ENCODE results near the gene PTK7. TPM values are rescaled to one million over a fixed set of nuclear protein-coding genes. Genes with fewer than 3 reads are reported as not detected.
A peak's percentile ranks its signal among the peaks of the same experiment; 100 is the strongest.

Gene PTK7
- total RNA-seq, 1 experiment from 2014 or later, result 48.1 TPM

GRCh38 chr6:43144879-43145278 lies 68.8 kb downstream of the PTK7 start:
- no TSS peak for BruUV-seq (replicated peaks)
- peak overlapping the region; percentile 7; the same call in 1 of the 2 replicates for H3K4me2 ChIP-seq (ENCODE audit: low read length)

GRCh38 chr6:43146261-43146660 lies 70.1 kb downstream of the PTK7 start:
- ChIA-PET POLR2A (ENCODE audit: unreplicated experiment) (interaction anchor here (0.6 kb wide), 1 partner anchor 83 kb away, joined by 5 read pairs; no protein-coding TSS in a partner anchor), CTCF (no interaction called here)
- Histone ChIP-seq H2AFZ (ENCODE audit: low read length) (no peak overlapping the region), H3K4me3 (ENCODE audit: low read length) (no peak overlapping the region), H3K4me1 (ENCODE audit: insufficient read depth, low read length) (peaks cover 39% of the 10 kb centered on the region), H3K27ac (ENCODE audit: low read length) (no peak overlapping the region), H3K36me3 (ENCODE audit: low read depth, low read length) (no peaks in the 10 kb centered on the region), H3K79me2 (ENCODE audit: low read length) (no peaks in the 10 kb centered on the region), H3K27me3 (ENCODE audit: low read length) (no peaks in the 10 kb centered on the region), H3K9me3 (ENCODE audit: low read length) (no peaks in the 10 kb centered on the region), H3K9me2 (replicated peaks; ENCODE audit: low read length) (no peaks in the 10 kb centered on the region), H4K20me1 (ENCODE audit: low read length) (no peaks in the 10 kb centered on the region), H3K4me2 (ENCODE audit: low read length) (no peak overlapping the region), H3K9ac (ENCODE audit: low read length) (no peak overlapping the region), H3F3A (ENCODE audit: low read length, unreplicated experiment) (peaks cover 8% of the 10 kb centered on the region)
- BruUV-seq (replicated peaks), result no TSS peak
- no peak for TF ChIP-seq CTCF (conservative IDR thresholded peaks at IDR 0.05; ENCODE audit: low read depth, low read length)
- no peak for TF ChIP-seq EZH2 (IDR thresholded peaks at IDR 0.05; ENCODE audit: low read length, unreplicated experiment)
- no peak for TF ChIP-seq EZH2phosphoT487 (IDR thresholded peaks at IDR 0.05; ENCODE audit: borderline replicate concordance, low read length)
- DNase-seq (no peak), ATAC-seq (no peak)
- intact Hi-C loops (cut with micrococcal nuclease), result no loop called here

More at GRCh38 chr6:43144879-43145278, 68.8 kb downstream of the PTK7 start:
- no peaks in the 10 kb centered on the region for H3K9me2 ChIP-seq (replicated peaks; ENCODE audit: low read length)
- H3K9me3 ChIP-seq (ENCODE audit: low read length), result no peaks in the 10 kb centered on the region
- peak overlapping the region; percentile 68 for H3K27ac ChIP-seq (ENCODE audit: low read length)
- no peak overlapping the region for H3K9ac ChIP-seq (ENCODE audit: low read length)
- ChIA-PET POLR2A (ENCODE audit: unreplicated experiment) (no interaction called here), CTCF (interaction anchor here (0.6 kb wide), 1 partner anchor 148 kb away, joined by 5 read pairs; no protein-coding TSS in a partner anchor)
- intact Hi-C loops (cut with micrococcal nuclease), result loop anchor here (5.0 kb wide), 1 partner anchor 138 kb away; no protein-coding TSS in a partner anchor
- H3K36me3 ChIP-seq (ENCODE audit: low read depth, low read length), result no peaks in the 10 kb centered on the region
- no peaks in the 10 kb centered on the region for H4K20me1 ChIP-seq (ENCODE audit: low read length)
- H2AFZ ChIP-seq (ENCODE audit: low read length), result no peak overlapping the region
- H3F3A ChIP-seq (ENCODE audit: low read length, unreplicated experiment), result no peaks in the 10 kb centered on the region
- no peak overlapping the region for H3K4me3 ChIP-seq (ENCODE audit: low read length)
- peak; percentile 66 for DNase-seq
- no peak for TF ChIP-seq EZH2 (IDR thresholded peaks at IDR 0.05; ENCODE audit: low read length, unreplicated experiment)
- TF ChIP-seq CTCF (conservative IDR thresholded peaks at IDR 0.05; ENCODE audit: low read depth, low read length), result no peak
- no peak for TF ChIP-seq EZH2phosphoT487 (IDR thresholded peaks at IDR 0.05; ENCODE audit: borderline replicate concordance, low read length)
- ATAC-seq, result peak; percentile 25
- H3K79me2 ChIP-seq (ENCODE audit: low read length), result no peaks in the 10 kb centered on the region
- H3K27me3 ChIP-seq (ENCODE audit: low read length), result no peaks in the 10 kb centered on the region
- H3K4me1 ChIP-seq (ENCODE audit: insufficient read depth, low read length), result peaks cover 26% of the 10 kb centered on the region
